Right forelimb (tissue), 1 donor: ENCODE measurements around the gene CEP162.
"Not testable (repeated sequence)": the region's sequence is repeated elsewhere in the genome, so short reads cannot be mapped to it uniquely, and the experiment has no call there.

Source experiments
- DNase-seq: peaks from one replicate; pipeline ENCODE4 v3.0.0-alpha.2; 2018

Gene CEP162

DNA sequence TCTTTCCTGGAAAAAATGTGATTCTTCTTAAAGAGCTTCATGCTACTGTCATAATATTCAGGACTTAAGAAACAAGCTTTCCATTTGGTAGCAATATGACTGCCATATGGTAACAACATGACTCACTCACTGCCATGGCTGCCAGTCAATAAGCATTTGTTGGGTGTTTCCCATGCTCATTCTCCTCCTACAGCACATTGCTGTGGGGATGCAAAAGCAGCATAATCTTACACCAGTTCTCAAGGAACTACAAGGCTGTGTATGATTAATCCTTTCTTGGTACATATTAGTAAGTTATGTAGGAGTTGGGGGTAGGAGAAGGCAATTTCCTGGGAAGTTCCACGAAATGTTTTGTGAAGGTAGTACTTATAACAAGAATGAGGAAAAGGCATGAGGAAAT lies 76.7 kb downstream of the CEP162 start:
- no peak for DNase-seq

DNA sequence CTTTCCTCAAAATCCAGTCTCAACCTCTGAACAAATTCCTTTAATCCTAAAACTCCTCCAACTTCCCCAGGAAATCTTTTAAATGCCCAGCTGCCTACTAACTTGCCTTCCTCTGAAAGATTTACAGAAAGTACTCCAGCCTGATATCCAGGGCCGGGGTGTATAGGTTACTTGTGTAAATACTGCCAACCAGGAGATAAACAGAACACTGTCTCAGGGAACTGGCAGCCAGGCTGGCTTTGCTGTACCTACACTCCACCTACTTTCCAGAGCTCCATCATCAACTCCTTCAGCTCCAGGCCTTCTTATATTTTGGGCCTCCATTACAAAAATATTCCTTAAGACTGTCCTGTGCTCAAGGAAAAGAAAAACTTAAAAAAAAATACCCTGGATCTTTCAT lies 85.9 kb downstream of the CEP162 start:
- DNase-seq: no peak

- no peak for DNase-seq
Measured at GRCh38 chr6:84139311-84139710, 88.1 kb downstream of the CEP162 start.

- DNase-seq: no peak
Measured at GRCh38 chr6:84137989-84138575, 89.4 kb downstream of the CEP162 start.

GRCh38 chr6:84137051-84137375 lies 90.4 kb downstream of the CEP162 start:
- DNase-seq: no peak

GRCh38 chr6:84136364-84137050 lies 90.9 kb downstream of the CEP162 start:
- DNase-seq: no peak

DNA sequence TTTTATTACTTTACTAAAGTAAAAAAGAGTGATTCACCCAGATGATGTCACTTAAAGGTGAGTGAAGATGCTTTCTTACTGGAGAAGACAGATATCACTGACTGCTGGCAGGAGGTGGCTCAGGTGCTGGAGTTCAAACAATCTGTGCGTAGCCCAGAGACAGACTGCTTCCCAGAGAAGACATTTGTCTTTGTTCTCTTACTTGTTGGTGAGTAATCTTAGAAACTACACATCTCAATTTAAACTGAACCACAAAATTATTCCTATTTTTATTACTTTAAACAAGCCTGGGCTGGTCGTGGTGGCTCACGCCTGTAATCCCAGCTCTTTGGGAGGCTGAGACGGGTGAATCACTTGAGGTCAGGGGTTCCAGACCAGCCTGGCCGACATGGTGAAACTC lies 92.2 kb downstream of the CEP162 start:
- DNase-seq: no peak

- not testable (repeated sequence) for DNase-seq
Measured at GRCh38 chr6:84133385-84133784, 94.1 kb downstream of the CEP162 start.

DNA sequence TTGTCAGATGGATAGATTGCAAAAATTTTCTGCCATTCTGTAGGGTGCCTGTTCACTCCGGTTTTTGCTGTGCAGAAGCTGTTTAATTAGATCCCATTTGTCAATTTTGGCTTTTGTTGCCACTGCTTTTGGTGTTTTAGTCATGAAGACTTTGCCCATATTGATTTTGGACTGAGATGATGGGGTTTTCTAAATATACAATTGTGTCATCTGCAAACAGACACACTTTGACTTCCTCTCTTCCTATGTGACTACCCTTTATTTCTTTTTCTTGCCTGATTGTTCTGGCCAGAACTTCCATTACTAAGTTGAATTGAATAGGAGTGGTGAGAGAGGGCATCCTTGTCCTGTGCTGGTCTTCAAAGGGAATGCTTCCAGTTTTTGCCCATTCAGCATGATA lies 97.9 kb downstream of the CEP162 start:
- not testable (repeated sequence) for DNase-seq

DNA sequence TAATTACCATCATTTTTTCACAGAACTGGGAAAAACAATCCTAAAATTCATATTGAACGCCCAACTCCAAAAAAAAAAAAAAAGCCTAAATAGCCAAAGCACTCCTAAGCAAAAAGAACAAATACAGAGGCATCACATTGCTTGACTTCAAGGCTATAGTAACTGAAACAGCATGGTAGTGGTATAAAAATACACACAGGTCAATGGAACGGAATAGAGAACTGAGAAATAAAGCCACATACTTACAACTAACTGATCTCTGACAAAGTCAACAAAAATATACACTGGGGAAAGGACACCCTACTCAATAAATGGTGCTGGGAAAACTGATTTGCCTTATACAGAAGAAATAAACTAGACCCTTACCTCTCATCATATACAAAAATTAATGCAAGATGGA lies 104.3 kb downstream of the CEP162 start:
- no peak for DNase-seq

- no peak for DNase-seq
Measured at GRCh38 chr6:84119277-84119676, 108.2 kb downstream of the CEP162 start.

- DNase-seq: no peak
Measured at GRCh38 chr6:84118191-84118590, 109.3 kb downstream of the CEP162 start.

DNA sequence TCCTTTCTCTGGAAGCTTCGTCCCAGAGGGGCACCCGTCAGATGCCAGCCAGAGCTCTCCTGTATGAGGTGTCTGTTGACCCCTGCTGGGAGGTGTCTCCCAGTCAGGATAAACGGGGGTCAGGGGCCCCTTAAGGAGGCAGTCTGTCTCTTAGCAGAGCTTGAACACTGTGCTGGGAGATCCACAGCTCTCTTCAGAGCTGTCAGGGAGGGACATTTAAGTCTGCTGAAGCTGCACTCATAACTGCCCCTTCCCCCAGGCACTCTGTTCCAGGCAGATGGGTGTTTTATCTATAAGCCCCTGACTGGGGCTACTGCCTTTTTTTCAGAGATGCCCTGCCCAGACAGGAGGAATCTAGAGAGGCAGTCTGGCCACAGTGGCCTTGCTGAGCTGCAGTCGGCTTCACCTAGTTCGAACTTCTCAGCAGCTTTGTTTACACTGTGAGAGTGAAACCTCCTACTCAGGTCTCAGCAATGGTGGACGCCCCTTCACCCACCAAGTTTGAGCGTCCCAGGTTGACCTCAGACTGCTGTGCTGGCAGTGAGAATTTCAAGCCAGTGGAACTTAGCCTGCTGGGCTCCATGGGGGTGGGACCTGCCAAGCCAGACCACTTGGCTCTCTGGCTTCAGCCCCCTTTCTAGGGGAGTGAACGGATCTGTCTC lies 112.4 kb downstream of the CEP162 start:
- DNase-seq: not testable (repeated sequence)

- DNase-seq: not testable (repeated sequence)
Measured at GRCh38 chr6:84111351-84111750, 116.1 kb downstream of the CEP162 start.

GRCh38 chr6:84107495-84107894 lies 119.9 kb downstream of the CEP162 start:
- DNase-seq: no peak

GRCh38 chr6:84105215-84105924 lies 122.1 kb downstream of the CEP162 start:
- not testable (repeated sequence) for DNase-seq

- DNase-seq: no peak
Measured at GRCh38 chr6:84103029-84103428, 124.4 kb downstream of the CEP162 start.

DNA sequence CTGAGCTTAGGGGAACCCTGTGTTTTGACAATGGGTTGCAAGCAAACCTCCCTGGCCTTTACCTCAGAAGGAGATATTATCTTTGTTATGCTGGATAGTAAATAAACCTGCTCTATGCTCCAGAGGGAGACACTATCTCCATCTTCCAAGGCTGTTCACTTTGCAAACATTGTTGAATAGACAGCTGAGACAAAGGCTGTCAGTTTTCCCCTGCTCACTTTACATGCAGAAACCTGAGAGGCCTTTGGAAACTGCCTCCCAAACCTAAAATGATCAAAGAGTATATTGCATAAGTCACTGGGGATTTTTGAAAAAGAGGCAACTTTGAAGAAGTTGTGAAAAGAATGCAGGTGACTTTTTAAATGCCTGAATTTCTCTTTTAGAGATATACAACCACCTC lies 132.3 kb downstream of the CEP162 start:
- no peak for DNase-seq

DNA sequence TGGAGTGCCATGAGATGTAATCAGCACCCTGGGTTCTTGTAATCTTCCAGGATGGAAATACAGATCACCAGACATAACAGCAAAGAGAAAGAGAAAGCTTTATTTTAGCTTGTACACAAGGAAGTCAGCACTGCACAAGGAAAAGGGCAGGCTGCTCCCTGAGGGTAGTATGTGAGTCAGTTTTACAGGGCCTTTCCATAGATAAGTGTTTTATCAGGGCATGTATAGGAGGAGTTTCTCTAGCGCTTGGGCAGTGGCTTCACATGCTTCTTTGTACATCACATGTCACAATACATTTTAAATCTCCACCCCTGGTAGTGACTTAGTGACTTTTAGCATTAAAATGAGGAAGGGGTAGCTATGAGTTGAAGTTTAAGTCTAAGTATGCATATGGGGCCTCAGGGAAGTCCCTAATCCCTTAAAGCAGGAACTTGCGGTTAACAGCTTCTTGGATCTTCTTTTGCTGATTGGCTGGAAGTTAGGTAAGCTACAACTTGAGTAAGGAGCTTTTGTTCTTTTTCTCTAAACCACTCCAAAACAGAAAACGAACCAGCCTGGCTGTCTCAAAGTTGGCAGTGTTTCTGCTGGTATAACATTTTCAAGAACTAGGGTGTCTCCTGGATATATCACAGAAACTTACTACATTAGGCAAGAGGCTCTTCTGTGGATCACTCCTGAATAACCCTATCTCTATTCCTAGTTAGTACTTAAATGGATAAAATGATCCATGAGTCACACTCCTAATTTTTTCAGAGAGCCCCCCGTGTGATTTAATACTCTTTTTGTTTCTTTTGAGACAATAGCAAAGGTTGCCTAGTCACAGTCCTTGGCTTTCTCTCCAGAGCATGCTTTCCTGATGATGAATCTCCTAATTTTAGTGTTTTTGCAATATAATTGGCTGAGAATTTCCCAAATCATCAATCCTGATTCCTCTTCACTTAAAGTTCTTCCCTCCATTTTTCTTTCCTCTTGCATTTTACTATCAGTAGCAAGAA lies 133.7 kb downstream of the CEP162 start:
- DNase-seq: no peak

DNA sequence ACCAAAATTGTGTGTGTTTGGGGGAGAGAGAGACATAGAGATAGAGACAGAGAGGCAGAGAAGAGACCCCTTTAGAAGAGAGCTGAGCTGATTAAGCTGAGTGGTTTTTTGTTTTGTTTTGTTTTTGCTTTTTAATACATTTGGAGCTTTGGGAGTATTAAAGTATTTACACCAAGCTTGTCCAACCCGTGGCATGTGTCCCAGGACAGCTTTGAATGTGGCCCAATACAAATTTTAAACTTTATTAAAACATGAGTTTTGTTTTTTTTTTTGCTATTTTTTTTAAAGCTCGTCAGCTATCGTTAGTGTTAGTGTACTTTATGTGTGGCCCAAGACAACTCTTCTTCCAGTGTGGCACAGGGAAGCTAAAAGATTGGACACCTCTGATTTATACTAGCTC lies 137.9 kb downstream of the CEP162 start:
- DNase-seq: no peak

GRCh38 chr6:84089081-84089480 lies 138.4 kb downstream of the CEP162 start:
- DNase-seq: no peak
